Left lung (tissue), 10 donors: ENCODE results near the gene AARS2. TPM values are rescaled to one million over a fixed set of nuclear protein-coding genes. Genes with fewer than 3 reads are reported as not detected.

Experiments used
- ATAC-seq: fragments of 200-7000 bp; cut with Tn5 transposase; one replicate; pipeline ENCODE4 v1.9.1; 2020; ENCODE audit warnings: moderate library complexity
- DNase-seq, 4 donors: peaks; one replicate each; pipeline ENCODE4 v3.0.0-alpha.2; 2013 to 2020
- H3K27ac ChIP-seq, 2 donors: fragments of 200-600 bp; sonication (generic) in 1 of 2; one replicate each; pipeline versions ENCODE4 v1.5.0 to v1.8.0; 2020 to 2021
- H3K27me3 ChIP-seq, 2 donors: fragments of 200-600 bp; sonication (generic) in 1 of 2; one replicate each; pipeline versions ENCODE4 v1.5.0 to v1.8.0; 2020 to 2021
- H3K36me3 ChIP-seq, 2 donors: fragments of 200-600 bp; sonication (generic) in 1 of 2; one replicate each; pipeline versions ENCODE4 v1.5.0 to v1.8.0; 2020 to 2021
- H3K4me1 ChIP-seq, 2 donors: fragments of 200-600 bp; one replicate each; pipeline ENCODE4 v1.8.0; 2021
- H3K4me3 ChIP-seq, 2 donors: fragments of 200-600 bp; sonication (generic) in 1 of 2; one replicate each; pipeline versions ENCODE4 v1.5.0 to v1.8.0; 2020 to 2021; ENCODE audit warnings: mild to moderate bottlenecking in 1 of 2
- H3K9me3 ChIP-seq, 2 donors: fragments of 200-600 bp; sonication (generic) in 1 of 2; one replicate each; pipeline versions ENCODE4 v1.5.0 to v1.8.0; 2020 to 2021
- intact Hi-C, 2 donors: fragments of 100-400 bp; cut with DNase I; formaldehyde crosslinking; loops; one replicate each; pipeline versions ENCODE4 v1.11.2 to v1.14.2; 2022
- polyA plus RNA-seq, 6 donors: library from polyadenylated mRNA; unstranded; fragments of 120-200 nt; gene quantifications; one replicate each; pipeline ENCODE4 v1.2.1, GENCODE V29; 2013; ENCODE audit not compliant: insufficient read length in 6 of 6
- total RNA-seq, 2 donors: library from RNA; stranded (reverse); fragmentation: NEBNext Ultra II Directional; extraction: Animal tissue kit (Norgen Biotek cat#: 25700); gene quantifications; one replicate each; pipeline ENCODE4 v1.2.1, GENCODE V29; 2021
- TF ChIP-seq, protein P1 (sequence below), 2 donors: fragments of 200-600 bp; sonication (generic) in 1 of 2; IDR thresholded peaks; one replicate each; pipeline versions ENCODE4 v1.5.0 to v1.8.0; 2021; ENCODE audit warnings: antibody characterized with exemption in 2 of 2
- donor health status: DM: no; HTN: yes; CAD: no.
- donor health status: DM: no; HTN: no; CAD: no.

Gene AARS2
- total and polyA plus RNA-seq, 8 donors = 10.8 to 18.8 (median 16.2) TPM

DNA sequence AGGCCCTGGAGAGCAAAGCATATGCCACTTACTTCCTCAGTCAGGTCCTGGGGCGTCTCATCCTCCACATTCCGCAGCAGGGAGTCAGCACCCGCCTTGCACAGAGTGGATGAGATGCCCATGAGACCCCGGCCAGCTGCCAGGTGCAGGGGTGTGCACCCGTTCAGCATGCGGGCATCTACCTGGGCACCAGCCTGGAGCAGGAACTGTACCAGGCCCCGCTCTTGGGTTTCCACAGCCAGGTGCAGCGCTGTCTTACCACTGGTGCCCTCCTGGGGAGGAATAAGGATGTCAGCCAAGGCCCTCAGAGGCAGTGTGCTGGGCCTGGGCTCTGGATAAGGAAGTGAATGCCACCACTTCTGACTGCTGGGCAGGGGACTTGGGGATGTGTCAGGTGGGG is 53.1 kb downstream of the AARS2 start:
- no peak for DNase-seq
- intact Hi-C loops = no loop called here
- peaks cover 41 to 67% of the 10 kb centered on the region in 2 donors for H3K4me1 ChIP-seq
- no peak overlapping the region for H3K27ac ChIP-seq
- TF ChIP-seq, protein P1, sequence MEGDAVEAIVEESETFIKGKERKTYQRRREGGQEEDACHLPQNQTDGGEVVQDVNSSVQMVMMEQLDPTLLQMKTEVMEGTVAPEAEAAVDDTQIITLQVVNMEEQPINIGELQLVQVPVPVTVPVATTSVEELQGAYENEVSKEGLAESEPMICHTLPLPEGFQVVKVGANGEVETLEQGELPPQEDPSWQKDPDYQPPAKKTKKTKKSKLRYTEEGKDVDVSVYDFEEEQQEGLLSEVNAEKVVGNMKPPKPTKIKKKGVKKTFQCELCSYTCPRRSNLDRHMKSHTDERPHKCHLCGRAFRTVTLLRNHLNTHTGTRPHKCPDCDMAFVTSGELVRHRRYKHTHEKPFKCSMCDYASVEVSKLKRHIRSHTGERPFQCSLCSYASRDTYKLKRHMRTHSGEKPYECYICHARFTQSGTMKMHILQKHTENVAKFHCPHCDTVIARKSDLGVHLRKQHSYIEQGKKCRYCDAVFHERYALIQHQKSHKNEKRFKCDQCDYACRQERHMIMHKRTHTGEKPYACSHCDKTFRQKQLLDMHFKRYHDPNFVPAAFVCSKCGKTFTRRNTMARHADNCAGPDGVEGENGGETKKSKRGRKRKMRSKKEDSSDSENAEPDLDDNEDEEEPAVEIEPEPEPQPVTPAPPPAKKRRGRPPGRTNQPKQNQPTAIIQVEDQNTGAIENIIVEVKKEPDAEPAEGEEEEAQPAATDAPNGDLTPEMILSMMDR (IDR thresholded peaks at IDR 0.05) = no peak
- no peaks in the 10 kb centered on the region for H3K9me3 ChIP-seq
- H3K4me3 ChIP-seq = no peak overlapping the region
- ATAC-seq = no peak
- H3K27me3 ChIP-seq = no peaks in the 10 kb centered on the region
- H3K36me3 ChIP-seq = peaks cover 0 to 48% of the 10 kb centered on the region in 2 donors

DNA sequence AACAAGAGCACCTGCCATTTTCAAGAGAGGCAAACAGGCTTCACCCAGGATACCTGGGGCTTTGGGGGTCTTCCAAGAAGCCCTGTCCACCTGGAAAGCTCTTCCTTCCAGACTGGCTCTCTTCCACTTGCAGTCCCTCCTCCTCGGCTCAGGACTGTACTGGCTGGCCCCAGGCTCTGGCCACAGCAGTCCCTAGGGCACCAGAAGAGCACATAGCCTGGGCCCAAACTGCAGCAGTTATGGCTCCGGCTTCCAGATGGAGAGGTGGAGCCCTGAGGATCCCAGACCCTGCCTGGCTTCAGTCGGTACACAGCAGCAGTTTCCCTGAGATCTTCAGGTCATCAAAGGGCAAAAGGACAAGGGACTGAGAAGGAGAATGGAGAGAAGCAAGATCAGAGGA is 54.2 kb downstream of the AARS2 start:
- Histone ChIP-seq H3K4me3 (no peak overlapping the region), H3K27ac (no peak overlapping the region), H3K36me3 (peaks cover 0 to 59% of the 10 kb centered on the region in 2 donors), H3K4me1 (peaks cover 32 to 66% of the 10 kb centered on the region in 2 donors), H3K9me3 (no peaks in the 10 kb centered on the region), H3K27me3 (no peaks in the 10 kb centered on the region)
- TF ChIP-seq, protein P1 (IDR thresholded peaks at IDR 0.05) = no peak
- DNase-seq (no peak), ATAC-seq (no peak)
- intact Hi-C loops = no loop called here

DNA sequence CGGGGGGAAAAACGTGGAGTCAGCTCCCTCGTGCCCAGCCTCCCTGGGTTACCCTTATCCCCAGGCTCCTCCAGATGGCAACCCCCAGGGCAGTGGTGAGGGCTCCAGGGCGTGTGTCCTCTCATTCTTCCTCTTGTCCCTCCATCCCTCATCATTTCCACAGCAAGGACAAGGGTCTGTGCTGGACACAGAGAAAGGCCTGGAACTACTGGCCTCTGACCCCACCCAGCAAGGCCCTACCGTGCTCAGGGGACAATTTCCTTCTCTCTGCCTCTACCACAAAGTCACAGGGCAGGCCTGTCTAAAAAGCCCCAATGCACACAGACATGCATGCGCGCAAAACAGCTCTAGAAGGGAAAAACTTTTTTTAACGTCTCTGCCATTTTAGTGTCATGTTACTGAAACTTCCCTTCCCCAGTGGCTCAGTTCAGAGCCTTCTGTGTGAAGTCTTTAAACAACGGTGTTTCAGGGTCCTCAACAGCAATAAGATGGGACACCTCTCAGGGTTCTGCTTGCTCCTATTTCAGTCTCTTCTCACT is 54.8 kb downstream of the AARS2 start:
- H3K4me3 ChIP-seq = no peak overlapping the region
- intact Hi-C loops = no loop called here
- no peaks in the 10 kb centered on the region for H3K9me3 ChIP-seq
- ATAC-seq = no peak
- H3K27ac ChIP-seq = peak overlapping the region in 1 of 2 donors; percentile 87
- TF ChIP-seq, protein P1 (IDR thresholded peaks at IDR 0.05) = no peak
- peak in 1 of 4 donors; percentile 39 for DNase-seq
- H3K27me3 ChIP-seq = no peaks in the 10 kb centered on the region
- H3K4me1 ChIP-seq = peaks cover 27 to 66% of the 10 kb centered on the region in 2 donors
- peaks cover 0 to 64% of the 10 kb centered on the region in 2 donors for H3K36me3 ChIP-seq

DNA sequence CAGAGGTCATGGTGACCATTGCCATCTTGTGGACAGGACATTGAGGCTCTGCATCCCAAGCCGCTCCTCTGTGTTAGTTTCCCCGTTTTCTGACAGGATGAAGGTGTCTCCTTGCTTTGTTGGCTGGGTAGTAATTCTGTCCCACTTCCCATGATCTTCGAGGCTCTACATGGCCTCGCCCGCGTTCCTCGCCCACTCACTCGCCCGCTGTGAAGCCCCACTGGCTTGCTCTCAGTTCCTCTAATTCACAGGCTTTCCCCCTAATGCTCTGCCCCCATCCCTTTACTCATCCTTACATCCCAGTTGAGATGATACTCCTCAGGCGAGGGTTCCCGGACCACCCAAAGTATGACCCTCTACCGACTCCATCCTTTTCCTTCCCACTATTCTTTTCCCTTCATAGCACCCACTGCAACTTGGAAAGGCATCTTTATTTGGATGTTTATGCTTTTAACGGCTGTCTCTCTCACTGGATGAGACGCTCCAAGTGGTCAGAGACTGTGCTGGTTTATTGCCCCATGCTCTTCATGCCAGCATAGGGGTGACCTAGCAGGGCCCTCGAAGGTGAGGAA is 55.3 kb downstream of the AARS2 start:
- Histone ChIP-seq H3K27ac (peak overlapping the region; percentile 87 to 94), H3K4me1 (peaks cover 21 to 66% of the 10 kb centered on the region in 2 donors), H3K27me3 (no peaks in the 10 kb centered on the region), H3K36me3 (peaks cover 0 to 70% of the 10 kb centered on the region in 2 donors), H3K4me3 (peak overlapping the region; percentile 85 to 86), H3K9me3 (no peaks in the 10 kb centered on the region)
- no peak for ATAC-seq
- intact Hi-C loops = no loop called here
- TF ChIP-seq, protein P1 (IDR thresholded peaks at IDR 0.05) = no peak
- no peak for DNase-seq

DNA sequence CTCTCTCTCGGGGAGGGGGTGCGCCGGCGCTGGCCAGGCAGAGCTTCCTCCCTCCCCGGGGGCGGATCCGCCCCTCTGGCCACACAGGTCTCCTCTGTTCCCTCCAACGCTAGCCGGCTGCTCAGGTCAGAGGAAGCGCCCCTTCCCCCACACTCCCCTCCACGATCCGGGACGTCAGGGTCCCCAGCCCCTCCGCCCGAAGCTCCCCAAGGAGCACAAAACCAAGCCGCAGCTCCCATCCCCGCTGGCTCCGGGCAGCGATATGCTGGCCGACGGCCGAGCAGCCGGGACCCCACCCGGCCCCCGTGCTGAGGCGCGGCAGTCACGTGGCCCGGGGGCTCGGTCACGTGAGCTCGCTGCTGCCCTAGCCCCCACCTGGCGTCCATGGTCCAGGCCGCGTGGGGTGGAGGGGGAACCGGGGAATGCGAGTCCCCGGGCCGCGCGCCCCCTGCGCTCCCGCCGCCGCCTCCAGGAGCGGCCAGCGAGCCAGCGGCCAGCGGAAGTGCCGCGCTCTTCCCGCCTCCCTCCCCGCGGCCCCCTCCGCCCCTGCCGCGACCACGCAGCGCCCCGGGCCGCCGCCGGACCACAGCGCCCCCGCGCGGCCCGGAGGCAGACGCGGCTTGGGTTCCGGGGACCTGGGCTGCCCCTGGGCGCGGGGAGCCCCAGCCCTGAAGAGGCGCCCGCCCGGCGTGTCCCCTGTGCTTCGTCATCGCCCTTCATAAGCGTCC is 56.0 kb downstream of the AARS2 start, which contains the start of gene SLC35B2:
TSS of gene SLC35B2 (minus strand) at position 504 of the 728 bp plus-strand sequence. CDS start at position 386, 118 bp downstream.
- H3K27me3 ChIP-seq = no peaks in the 10 kb centered on the region
- DNase-seq (peak; percentile 76 to 91 (median 82)), ATAC-seq (peak; percentile 85)
- peak within 1 kb of the TSS; percentile 87 to 94 for H3K27ac ChIP-seq
- peak within 1 kb of the TSS; percentile 85 to 86 for H3K4me3 ChIP-seq
- TF ChIP-seq, protein P1 (IDR thresholded peaks at IDR 0.05) = peak; percentile 71 to 79
- intact Hi-C loops = no loop called here
- no peaks in the 10 kb centered on the region for H3K9me3 ChIP-seq
- H3K36me3 ChIP-seq = peaks cover 0 to 72% of the 10 kb centered on the region in 2 donors
- peaks cover 14 to 66% of the 10 kb centered on the region in 2 donors for H3K4me1 ChIP-seq
